ENCODE measurements around the gene ALKBH1. TPM values are rescaled to one million over a fixed set of nuclear protein-coding genes. Genes with fewer than 3 reads are reported as not detected.

Gene ALKBH1
- total RNA-seq (2022; extraction: Qiagen RNA extraction): 14.8 to 16.8 TPM (median 15.8 TPM) in 5 replicates

GRCh38 chr14:77707724-77708408 is at the start of gene ALKBH1, which contains the start of gene SLIRP:
ALKBH1 (minus strand) TSS chr14:77708023; CDS start chr14:77708004, 19 bp downstream.
SLIRP (plus strand) TSS chr14:77708103; CDS start chr14:77708112, 9 bp downstream.

Other genes with a start within 250 kb of the ALKBH1 start
- gene AHSA1, start 249.9 kb downstream of the ALKBH1 start, total RNA-seq (2022; extraction: Qiagen RNA extraction): 222 to 307 TPM (median 261 TPM) in 5 replicates
- 0.34 to 0.43 TPM (median 0.39 TPM) in 5 replicates for gene ISM2, start 209.2 kb downstream of the ALKBH1 start, total RNA-seq (2022; extraction: Qiagen RNA extraction)
- gene SPTLC2, start 91.4 kb downstream of the ALKBH1 start, total RNA-seq (2022; extraction: Qiagen RNA extraction): 27.3 to 40.1 TPM (median 34.8 TPM) in 5 replicates
- 316 to 483 TPM (median 351 TPM) in 5 replicates for gene SLIRP, start 80 bp upstream of the ALKBH1 start, total RNA-seq (2022; extraction: Qiagen RNA extraction)
- 68.4 to 92.2 TPM (median 83.4 TPM) in 5 replicates for gene SNW1, start 53.1 kb upstream of the ALKBH1 start, total RNA-seq (2022; extraction: Qiagen RNA extraction)
- 4.4 to 6.5 TPM (median 5.6 TPM) in 5 replicates for gene ADCK1, start 92.1 kb upstream of the ALKBH1 start, total RNA-seq (2022; extraction: Qiagen RNA extraction)